Large intestine (tissue), 3 donors: ENCODE data around the gene TSPAN13. TPM values are rescaled to one million over a fixed set of nuclear protein-coding genes. Genes with fewer than 3 reads are reported as not detected.

Source experiments
- DNase-seq, 2 donors: peaks; one replicate each; pipeline versions ENCODE4 v3.0.0 to v3.0.0-alpha.2; 2013
- H3K27ac ChIP-seq: one replicate; pipeline ENCODE4 v1.5.1; 2013; ENCODE audit warnings: low read length
- H3K27me3 ChIP-seq: 2 replicates; pipeline ENCODE4 v1.6.1; 2013; ENCODE audit warnings: low read length; ENCODE audit not compliant: control insufficient read depth, insufficient read depth
- H3K36me3 ChIP-seq: 2 replicates; pipeline ENCODE4 v1.6.1; 2013; ENCODE audit warnings: low read length; ENCODE audit not compliant: control insufficient read depth, insufficient read depth
- H3K4me1 ChIP-seq: one replicate; pipeline ENCODE4 v1.6.1; 2013; ENCODE audit warnings: low read length; ENCODE audit not compliant: control insufficient read depth, insufficient read depth
- H3K4me3 ChIP-seq: one replicate; pipeline ENCODE4 v1.5.1; 2013; ENCODE audit warnings: low read length
- H3K9me3 ChIP-seq: one replicate; pipeline ENCODE4 v1.6.1; 2013; ENCODE audit warnings: mild to moderate bottlenecking, low read depth, low read length, moderate library complexity; ENCODE audit not compliant: control insufficient read depth
- WGBS: methylation state at CpG from one replicate; pipeline ENCODE4 v1.1.5; 2013; ENCODE audit warnings: low lambda C conversion rate; ENCODE audit not compliant: insufficient coverage; 5-methylcytosine and 5-hydroxymethylcytosine counted together
- polyA plus RNA-seq: library from polyadenylated mRNA; unstranded; fragments of 120-200 nt; gene quantifications from one replicate; pipeline ENCODE4 v1.2.1, GENCODE V29; 2013

Gene TSPAN13
- polyA plus RNA-seq, 1 donor, result 189 TPM

DNA sequence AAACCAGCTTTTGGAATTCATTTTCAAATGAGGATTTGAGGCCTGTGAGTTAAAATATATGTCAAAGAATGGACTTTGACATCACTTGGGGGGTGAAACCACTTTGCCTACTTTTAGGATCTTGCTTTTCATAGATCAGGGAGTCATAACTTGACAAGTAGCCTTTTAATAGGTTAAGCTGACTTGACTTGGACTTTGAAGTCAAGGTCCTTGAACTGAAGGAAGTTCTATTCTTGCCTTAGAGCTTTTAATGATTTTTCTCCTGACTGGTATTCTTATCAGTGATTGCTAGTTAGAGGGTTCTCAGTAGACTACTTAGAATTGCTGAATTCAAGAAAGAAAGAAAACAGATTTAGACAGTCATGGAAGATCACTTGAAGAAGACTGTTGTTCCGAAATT is 33.6 kb downstream of the TSPAN13 start:
- Histone ChIP-seq H3K4me3 (no peak overlapping the region), H3K27ac (peak overlapping the region; percentile 68), H3K9me3 (no peaks in the 10 kb centered on the region), H3K27me3 (no peaks in the 10 kb centered on the region), H3K4me1 (peaks cover 25% of the 10 kb centered on the region), H3K36me3 (peaks cover 14% of the 10 kb centered on the region)
- 100% methylated on average over 1 of the region's 1 CpG for WGBS
- DNase-seq, result peak; percentile 52 to 83

DNA sequence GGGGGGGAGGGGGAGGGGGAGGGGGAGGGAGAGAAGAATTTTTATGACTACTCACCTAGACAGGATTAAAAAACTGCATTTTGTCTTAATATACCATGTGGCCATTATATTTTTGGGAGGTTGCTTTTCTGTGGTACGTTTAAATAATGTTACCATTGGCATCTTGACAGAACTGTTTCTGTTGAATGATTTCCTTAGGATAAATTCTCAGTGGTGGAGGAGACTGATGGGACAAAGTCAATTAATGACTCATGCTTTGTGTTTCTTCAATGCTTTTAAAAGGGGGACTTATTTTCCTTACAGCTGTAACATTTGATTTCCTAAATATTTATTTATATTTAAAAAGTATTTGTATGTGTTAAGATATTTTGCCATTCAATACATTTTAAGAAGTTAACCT is 37.5 kb downstream of the TSPAN13 start:
- Histone ChIP-seq H3K36me3 (peaks cover 30% of the 10 kb centered on the region), H3K27me3 (no peaks in the 10 kb centered on the region), H3K9me3 (no peaks in the 10 kb centered on the region), H3K27ac (no peak overlapping the region), H3K4me3 (no peak overlapping the region), H3K4me1 (peaks cover 21% of the 10 kb centered on the region)
- 80% methylated on average over 1 of the region's 1 CpG for WGBS
- DNase-seq, result peak in 1 of 2 donors; percentile 18

DNA sequence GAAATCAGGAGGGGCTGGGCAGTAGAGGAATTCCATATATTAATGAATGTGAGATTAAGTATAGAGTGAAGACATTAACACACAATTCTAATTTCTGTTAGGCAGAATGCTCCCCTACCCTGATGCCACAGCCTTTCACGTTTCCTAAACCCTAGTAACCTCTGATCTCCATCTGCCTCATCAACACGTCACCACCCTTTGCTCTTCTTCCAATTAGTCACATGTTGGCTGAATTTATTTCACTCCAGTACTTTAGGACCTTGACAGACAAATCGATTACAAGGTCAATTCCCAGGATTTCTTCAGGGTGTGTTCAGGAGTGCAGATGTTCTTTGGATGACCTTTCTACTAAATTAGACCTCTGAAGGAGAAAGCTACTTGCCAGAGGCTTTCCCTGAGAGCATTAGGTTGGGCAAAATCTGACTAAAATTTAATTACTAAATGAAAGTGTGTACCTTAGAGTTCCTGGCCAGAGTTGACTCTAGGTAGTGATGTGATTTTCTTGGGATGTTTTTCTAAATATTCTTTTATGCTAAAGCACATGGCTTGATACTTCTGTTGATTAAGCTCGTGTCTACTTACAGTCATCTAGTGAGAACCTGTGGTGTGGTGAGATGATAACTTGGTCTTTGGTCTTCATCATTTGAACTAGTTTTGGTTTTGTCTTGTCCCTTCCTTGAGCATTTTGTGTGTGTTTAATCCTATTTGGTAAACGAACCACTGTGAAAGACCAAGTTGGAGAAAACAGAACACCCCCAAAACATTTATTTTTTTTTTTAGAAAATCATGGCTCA is 38.5 kb downstream of the TSPAN13 start:
- no peaks in the 10 kb centered on the region for H3K27me3 ChIP-seq
- H3K27ac ChIP-seq, result peak overlapping the region; percentile 16
- H3K36me3 ChIP-seq, result peaks cover 33% of the 10 kb centered on the region
- H3K9me3 ChIP-seq, result no peaks in the 10 kb centered on the region
- WGBS, result 57% methylated on average over 2 of the region's 5 CpGs
- H3K4me3 ChIP-seq, result no peak overlapping the region
- H3K4me1 ChIP-seq, result peaks cover 17% of the 10 kb centered on the region
- DNase-seq, result peak in 1 of 2 donors; percentile 58

DNA sequence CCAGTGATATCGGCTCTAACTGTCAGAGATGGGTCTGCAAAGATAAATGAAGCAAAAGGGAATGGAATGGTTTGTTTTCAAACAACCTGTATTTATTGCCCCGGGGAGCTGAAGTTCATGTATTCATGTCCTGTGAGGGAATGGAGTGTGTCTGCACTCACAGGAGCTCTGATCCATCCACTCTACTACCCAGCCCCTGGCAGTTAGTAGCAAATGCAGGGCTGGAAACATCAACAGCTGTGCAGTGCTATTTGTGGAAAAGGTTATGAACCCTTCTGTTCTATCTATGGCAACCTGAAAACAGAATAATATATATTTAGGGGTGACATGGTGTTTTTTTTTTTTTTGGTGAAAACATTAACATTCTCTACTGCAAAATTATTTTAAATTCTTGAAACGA is 41.4 kb downstream of the TSPAN13 start:
- Histone ChIP-seq H3K4me3 (no peak overlapping the region), H3K9me3 (no peaks in the 10 kb centered on the region), H3K27ac (no peak overlapping the region), H3K27me3 (no peaks in the 10 kb centered on the region), H3K4me1 (peaks cover 11% of the 10 kb centered on the region), H3K36me3 (peaks cover 54% of the 10 kb centered on the region)
- no peak for DNase-seq
- WGBS, result 59% methylated on average over 3 of the region's 3 CpGs

DNA sequence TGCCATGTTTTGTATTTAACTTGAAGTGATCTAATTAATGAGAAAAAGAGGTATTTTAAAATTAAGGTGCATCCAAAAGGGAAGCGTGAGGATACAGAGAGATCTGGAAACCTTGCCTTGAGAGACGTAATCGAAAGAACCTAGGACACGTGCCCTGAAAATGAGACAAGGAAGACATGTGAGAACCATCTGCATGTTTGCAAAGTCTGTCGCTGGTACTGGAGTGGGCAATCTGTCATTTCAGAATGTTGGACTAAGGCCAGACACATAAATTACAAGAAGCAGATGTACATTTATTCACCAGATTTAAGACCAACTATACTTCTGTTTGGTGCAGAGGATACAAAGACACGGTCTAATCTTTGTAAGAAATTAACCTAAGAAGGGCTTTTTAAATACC is 42.1 kb downstream of the TSPAN13 start:
- no peaks in the 10 kb centered on the region for H3K27me3 ChIP-seq

DNA sequence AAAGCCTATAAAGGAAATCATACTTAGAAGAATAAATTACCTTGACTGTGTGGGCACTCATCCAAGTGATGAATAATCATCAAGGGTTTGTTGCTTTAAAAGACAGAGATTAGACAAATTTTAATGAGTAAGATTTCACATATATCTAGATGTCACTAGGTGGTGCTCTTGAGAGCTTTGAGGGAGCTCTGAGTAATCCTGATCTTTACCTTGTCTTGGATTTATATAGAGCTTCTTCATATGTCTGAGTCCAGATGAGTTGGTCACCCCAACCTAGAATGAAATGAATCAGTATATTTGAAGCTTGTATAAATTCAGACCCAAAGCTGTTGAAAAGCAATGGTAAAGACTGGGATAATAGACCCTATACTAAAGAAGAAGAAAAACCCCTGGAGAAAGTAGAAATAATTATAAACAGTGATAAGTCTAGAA is 47.6 kb downstream of the TSPAN13 start:
- peak in 1 of 2 donors; percentile 73 for DNase-seq
- peak overlapping the region; percentile 60 for H3K4me3 ChIP-seq
- no peaks in the 10 kb centered on the region for H3K9me3 ChIP-seq
- peaks cover 22% of the 10 kb centered on the region for H3K4me1 ChIP-seq
- peak overlapping the region; percentile 87 for H3K27ac ChIP-seq
- no peaks in the 10 kb centered on the region for H3K27me3 ChIP-seq
- peaks cover 35% of the 10 kb centered on the region for H3K36me3 ChIP-seq

More for the DNA sequence above, 42.1 kb downstream of the TSPAN13 start:
- peak in 1 of 2 donors; percentile 14 for DNase-seq
- H3K4me1 ChIP-seq, result peaks cover 18% of the 10 kb centered on the region
- H3K9me3 ChIP-seq, result no peaks in the 10 kb centered on the region
- peaks cover 61% of the 10 kb centered on the region for H3K36me3 ChIP-seq
- no peak overlapping the region for H3K27ac ChIP-seq
- 76% methylated on average over 4 of the region's 6 CpGs for WGBS
- no peak overlapping the region for H3K4me3 ChIP-seq

DNA sequence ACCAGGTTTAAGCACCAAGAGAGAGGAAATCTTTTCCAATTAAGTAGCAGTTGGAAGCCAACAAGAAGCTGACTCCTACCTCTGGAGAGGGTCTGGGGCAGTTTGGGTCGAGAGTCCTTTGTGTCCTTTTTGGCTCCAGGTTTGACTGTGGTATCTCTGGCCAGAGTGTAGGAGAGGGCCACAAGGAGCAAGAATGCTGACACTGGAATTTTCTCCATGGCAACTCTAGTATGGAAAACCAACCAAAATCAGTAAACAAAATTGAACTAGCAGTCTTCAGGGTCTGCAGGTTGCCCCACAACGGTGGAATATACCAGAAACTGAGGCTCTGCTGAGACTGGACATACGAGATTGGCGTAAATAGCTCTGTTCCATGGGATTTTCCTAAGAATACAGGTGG is 48.0 kb downstream of the TSPAN13 start:
- Histone ChIP-seq H3K9me3 (no peaks in the 10 kb centered on the region), H3K4me3 (peak overlapping the region; percentile 60), H3K36me3 (peaks cover 33% of the 10 kb centered on the region), H3K27me3 (no peaks in the 10 kb centered on the region), H3K27ac (peak overlapping the region; percentile 87), H3K4me1 (peaks cover 27% of the 10 kb centered on the region)
- WGBS, result no CpG with 5 or more reads among the region's 4 CpGs
- no peak for DNase-seq

DNA sequence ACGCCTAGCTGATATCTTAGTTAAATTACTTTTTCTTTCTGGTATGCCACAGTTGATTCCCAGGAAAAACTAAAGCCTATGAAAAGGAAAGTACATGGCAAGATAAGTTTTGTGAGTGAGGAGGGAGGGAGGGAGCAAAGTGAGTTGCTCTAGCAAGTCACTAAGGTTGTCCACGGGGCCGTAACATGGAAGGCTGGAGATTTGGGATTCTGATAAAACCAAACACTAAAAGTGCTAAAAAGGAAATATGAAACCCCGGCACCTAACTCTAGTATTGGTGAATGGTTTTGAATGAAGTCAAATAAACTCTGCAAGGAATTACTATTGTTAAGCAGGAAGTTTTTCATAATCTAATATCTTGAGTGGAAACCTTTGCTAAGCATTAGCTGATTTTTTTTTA is 49.6 kb downstream of the TSPAN13 start:
- peak overlapping the region; percentile 87 for H3K27ac ChIP-seq

DNA sequence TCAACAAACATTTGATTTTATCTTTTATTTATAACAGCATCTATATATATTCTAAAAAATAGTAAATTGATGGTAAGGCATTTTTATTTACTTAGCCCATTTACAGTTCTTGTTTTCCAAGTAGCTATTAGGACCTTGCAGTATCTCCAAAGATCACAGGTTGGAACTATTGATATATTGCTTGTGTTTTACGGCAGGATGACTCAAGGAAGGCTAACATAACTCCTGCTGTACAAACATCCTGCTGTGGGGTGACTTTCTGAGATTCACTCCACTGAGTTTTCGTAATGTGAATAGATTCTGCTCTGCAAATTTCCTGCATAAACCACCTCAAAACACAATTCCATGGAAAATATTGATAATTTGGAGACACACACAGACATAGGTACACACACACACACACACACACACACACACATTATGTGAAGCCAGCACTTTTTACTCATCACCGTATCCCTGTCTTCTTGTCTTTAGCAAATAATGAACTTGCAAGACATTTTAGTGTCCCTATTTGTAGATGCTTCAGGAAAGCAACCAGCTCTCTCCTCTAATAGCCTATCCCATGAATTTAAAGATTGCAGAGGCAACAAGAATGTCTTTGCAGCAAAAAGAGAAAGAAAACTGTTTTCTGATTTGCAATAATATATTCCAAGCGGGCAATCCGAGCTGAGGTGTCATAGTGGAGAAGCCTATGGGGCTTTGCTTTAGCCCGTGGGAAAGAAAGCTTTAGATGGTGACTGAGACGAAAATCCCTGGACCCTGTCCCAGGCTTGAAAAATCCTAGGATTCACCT is 50.5 kb downstream of the TSPAN13 start:
- Histone ChIP-seq H3K27ac (peak overlapping the region; percentile 87), H3K4me3 (peak overlapping the region; percentile 60), H3K27me3 (no peaks in the 10 kb centered on the region), H3K4me1 (peaks cover 24% of the 10 kb centered on the region), H3K36me3 (peaks cover 15% of the 10 kb centered on the region), H3K9me3 (no peaks in the 10 kb centered on the region)
- WGBS, result 42% methylated on average over 3 of the region's 7 CpGs
- DNase-seq, result peak in 1 of 2 donors; percentile 76

More for the DNA sequence above, 49.6 kb downstream of the TSPAN13 start:
- no peaks in the 10 kb centered on the region for H3K9me3 ChIP-seq
- peaks cover 27% of the 10 kb centered on the region for H3K4me1 ChIP-seq
- no peaks in the 10 kb centered on the region for H3K27me3 ChIP-seq
- H3K4me3 ChIP-seq, result peak overlapping the region; percentile 60
- DNase-seq, result peak in 1 of 2 donors; percentile 60
- WGBS, result 0% methylated on average over 1 of the region's 4 CpGs
- peaks cover 23% of the 10 kb centered on the region for H3K36me3 ChIP-seq

DNA sequence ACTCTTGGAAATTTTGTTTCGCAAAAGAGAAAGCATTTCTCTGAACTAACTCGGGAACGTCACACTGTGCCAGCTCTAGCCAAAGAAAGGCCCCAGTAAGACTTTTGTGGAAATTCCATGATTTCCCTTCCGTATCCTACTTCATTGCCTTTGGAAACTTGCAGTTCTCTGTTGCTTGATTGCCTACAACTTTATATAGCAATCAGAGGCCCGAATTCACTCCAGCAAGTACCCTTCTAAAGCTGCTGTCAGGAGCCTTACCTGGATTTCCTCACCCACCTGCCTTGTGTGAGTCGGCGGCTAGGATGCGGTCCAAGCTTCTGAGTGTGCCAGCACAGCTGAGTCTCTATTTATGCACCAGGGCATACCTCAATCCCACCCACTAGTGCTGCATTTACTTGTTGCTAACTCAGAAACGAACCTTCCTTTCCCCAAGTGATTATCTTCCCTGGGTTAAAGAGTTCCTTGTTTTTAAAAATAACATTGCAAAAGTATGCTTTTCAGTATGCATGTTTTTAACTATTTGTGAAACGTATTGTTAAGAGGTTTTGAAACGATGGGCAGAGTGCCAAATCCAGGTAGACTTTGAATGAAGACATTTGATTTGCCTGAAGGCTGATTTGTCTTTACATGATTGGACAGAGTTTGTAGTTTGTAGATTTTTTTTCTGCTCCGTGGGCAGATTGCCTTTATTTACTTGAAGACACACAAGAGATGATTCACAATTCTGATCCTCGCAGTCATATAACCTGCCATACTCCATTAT is 51.3 kb downstream of the TSPAN13 start, which contains the start of gene AGR2:
TSS of gene AGR2 (minus strand) at position 326 of the 766 bp plus-strand sequence. CDS start 3,203 bp downstream, outside the sequence.
- DNase-seq, result peak; percentile 81 to 92
- no peaks in the 10 kb centered on the region for H3K9me3 ChIP-seq
- peaks cover 12% of the 10 kb centered on the region for H3K36me3 ChIP-seq
- H3K27me3 ChIP-seq, result no peaks in the 10 kb centered on the region
- H3K4me3 ChIP-seq, result peak within 1 kb of the TSS; percentile 60
- peak within 1 kb of the TSS; percentile 87 for H3K27ac ChIP-seq
- peaks cover 22% of the 10 kb centered on the region for H3K4me1 ChIP-seq
- 26% methylated on average over 2 of the region's 13 CpGs for WGBS
